LNCaP clone FGC (cell line): Measurements from ENCODE around the gene RAD51B.

Experiments
- DNase-seq: peaks from one replicate; pipeline ENCODE4 v3.0.0-alpha.2; 2011; ENCODE audit warnings: low read depth
- H3K4me3 ChIP-seq: 2 replicates; pipeline ENCODE4 v1.5.1; 2011; ENCODE audit warnings: mild to moderate bottlenecking, low read depth, low read length, control low read depth
- TF ChIP-seq, protein P1 (sequence below): IDR thresholded peaks from 2 replicates; pipeline ENCODE4 v1.5.1; 2012; ENCODE audit warnings: mild to moderate bottlenecking; ENCODE audit not compliant: control insufficient read depth, insufficient read depth; ENCODE audit errors: extremely low read depth

The RAD51B gene

DNA sequence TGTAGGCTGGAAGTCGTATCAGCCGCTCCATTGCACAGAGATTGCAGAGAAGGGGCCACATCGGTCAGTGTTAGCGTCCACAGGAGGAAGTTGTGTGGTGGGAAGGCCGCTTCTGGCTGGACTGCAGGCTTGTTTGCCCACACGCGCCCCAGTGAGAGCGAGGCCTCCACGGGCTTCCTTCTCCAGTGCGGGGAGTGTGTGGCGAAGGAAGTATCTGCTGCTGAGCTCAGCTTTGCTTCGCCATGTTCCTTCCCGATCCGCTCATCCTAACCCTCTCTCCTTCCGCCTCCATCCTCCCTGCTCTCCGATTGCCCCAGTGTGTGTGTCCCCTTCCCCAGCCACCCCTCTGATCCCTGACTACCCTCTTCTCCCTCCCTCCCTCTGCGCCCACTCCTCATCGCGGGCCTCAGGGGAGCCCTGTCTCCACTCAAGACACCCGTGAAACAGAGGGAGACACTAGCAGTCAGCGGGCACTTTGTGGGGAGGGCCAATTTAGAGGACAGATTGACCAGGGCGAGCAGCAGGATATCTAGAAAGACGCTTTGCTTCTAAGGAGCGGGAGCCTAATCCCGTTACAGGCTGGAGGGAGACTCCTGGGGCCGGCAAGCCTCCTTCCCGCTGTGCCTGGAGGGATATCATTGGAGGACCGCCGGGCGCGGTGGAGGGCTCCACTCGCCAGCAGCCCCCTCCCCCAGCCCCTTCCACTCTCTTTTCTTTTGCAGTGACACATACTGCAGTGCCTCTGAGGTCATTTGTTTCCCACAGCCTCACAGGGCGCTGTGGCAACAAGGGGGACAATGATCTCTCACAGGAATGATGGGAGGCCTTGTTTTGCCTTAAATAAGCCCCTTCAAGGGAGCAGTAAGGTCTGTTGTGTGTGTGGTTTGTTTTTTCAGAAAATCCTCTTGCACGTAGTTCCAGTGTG lies 544.5 kb downstream of the RAD51B start:
- TF ChIP-seq, protein P1, sequence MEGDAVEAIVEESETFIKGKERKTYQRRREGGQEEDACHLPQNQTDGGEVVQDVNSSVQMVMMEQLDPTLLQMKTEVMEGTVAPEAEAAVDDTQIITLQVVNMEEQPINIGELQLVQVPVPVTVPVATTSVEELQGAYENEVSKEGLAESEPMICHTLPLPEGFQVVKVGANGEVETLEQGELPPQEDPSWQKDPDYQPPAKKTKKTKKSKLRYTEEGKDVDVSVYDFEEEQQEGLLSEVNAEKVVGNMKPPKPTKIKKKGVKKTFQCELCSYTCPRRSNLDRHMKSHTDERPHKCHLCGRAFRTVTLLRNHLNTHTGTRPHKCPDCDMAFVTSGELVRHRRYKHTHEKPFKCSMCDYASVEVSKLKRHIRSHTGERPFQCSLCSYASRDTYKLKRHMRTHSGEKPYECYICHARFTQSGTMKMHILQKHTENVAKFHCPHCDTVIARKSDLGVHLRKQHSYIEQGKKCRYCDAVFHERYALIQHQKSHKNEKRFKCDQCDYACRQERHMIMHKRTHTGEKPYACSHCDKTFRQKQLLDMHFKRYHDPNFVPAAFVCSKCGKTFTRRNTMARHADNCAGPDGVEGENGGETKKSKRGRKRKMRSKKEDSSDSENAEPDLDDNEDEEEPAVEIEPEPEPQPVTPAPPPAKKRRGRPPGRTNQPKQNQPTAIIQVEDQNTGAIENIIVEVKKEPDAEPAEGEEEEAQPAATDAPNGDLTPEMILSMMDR: no peak
- DNase-seq: no peak
- H3K4me3 ChIP-seq: no peak overlapping the region

DNA sequence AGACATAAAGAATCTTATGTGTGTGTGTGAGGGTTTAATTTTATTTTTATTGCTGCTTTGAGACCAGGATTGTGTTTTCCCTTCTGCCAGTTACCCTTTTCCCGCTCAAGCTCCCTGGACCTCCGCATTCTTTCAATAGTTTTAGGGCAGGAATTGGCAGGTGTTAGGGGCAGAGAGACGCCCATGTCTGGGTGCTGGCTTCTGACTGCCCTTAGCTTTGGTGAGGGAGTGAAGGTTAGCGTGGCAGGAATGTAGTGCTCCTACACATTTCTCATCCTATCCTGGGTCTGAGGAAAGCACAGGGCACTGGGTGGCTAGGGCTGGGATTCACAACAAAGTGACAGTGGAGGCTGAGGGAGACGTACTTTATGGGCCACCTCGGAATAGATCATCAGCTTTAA lies 545.2 kb downstream of the RAD51B start:
- TF ChIP-seq, protein P1: no peak
- no peak overlapping the region for H3K4me3 ChIP-seq

DNA sequence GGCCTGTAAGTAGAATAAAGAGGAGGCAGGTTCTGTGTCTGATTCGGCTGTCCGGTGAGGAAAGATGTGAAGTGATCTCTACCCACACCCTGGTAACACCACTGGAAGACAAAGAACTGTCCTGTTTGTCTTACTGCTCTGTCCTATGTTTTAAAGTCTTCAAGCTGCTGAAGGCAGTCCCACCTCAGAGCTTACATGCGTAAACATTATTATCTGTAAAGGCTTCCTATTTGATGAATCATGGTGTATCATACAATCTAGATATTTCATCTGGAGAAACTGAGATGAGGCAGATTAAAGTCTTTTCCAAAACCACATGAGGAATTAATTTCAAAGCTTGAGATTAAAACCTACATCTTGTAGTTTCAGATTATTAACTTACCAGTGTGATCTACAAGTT lies 545.6 kb downstream of the RAD51B start:
- TF ChIP-seq, protein P1: no peak
- DNase-seq: no peak
- H3K4me3 ChIP-seq: no peak overlapping the region

More for the DNA sequence above, 545.2 kb downstream of the RAD51B start:
- no peak for DNase-seq

DNA sequence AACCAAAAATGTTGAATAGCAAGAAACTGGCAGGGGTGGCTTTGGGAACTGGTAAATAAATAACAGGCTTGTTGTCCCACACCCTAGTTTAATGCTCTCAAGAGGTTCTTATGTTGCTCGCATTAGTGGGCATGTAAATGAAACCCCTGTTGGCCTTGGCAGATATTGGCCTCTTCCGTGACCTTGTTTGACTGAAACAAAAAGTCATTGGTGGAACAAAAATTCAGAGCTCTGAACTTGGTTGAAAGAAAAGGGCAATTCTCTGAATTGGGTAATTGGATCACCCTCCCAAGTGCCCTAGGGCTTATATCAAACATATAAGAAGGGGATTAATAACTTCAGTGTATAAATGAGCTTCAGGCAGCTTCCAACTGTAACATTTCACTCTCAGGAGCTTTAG lies 547.1 kb downstream of the RAD51B start:
- TF ChIP-seq, protein P1: no peak
- H3K4me3 ChIP-seq: no peak overlapping the region
- DNase-seq: no peak

DNA sequence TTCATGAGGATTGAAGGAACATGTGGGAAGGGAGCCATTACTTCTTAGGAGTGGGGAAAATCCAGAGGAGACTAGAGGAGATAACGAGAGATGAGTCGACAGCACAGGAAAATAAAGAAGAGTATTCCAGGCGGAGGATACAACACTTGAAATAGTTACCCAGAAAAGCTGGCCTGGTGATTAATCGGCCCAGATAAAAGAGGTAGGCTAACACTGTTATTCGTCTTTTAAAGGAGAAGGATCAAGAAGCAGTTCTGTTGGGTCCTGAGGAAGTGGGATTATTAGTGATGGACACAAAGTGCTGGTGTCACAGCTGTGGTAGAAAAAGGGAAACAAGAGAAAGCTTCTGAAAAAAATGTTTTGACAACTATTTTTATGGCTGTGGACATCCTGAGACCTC lies 548.0 kb downstream of the RAD51B start:
- TF ChIP-seq, protein P1: no peak
- H3K4me3 ChIP-seq: no peak overlapping the region
- DNase-seq: no peak

DNA sequence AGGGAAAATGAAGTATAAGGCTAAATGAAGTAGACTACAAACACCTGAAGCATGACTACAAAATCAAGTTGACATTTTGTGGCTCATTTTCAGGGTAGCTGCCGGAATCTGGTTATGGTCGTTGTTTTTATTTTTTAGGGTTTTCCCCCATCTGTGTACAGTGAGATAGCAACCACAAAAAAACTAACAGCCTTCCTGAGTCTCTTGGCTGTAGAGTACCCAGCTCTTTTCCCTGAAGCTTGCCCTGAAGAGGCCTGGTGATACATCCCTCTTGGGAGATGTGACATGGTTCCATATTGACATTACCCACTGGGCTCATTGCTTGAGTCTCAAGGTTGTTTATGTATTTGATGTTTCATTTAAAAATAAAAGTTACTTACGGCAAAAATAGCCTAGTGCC lies 549.3 kb downstream of the RAD51B start:
- H3K4me3 ChIP-seq: no peak overlapping the region
- TF ChIP-seq, protein P1: no peak
- no peak for DNase-seq
